Breast epithelium (tissue), 3 donors: ENCODE results near the gene C4orf36.
"Not testable (repeated sequence)": the region's sequence is repeated elsewhere in the genome, so short reads cannot be mapped to it uniquely, and the experiment has no call there.

Experiments
- CTCF ChIP-seq, 3 donors: fragments of 450-650 bp; IDR thresholded peaks; one replicate each; pipeline ENCODE4 v1.5.1; 2016 to 2017; ENCODE audit warnings: antibody characterized with exemption in 3 of 3, mild to moderate bottlenecking in 3 of 3, moderate library complexity in 3 of 3
- POLR2A ChIP-seq: fragments of 450-650 bp; IDR thresholded peaks from one replicate; pipeline ENCODE4 v1.6.1; 2016; ENCODE audit warnings: antibody characterized with exemption, mild to moderate bottlenecking, moderate library complexity
- POLR2AphosphoS5 ChIP-seq, 3 donors: sonication (generic); formaldehyde crosslinking; IDR thresholded peaks; one replicate each; pipeline ENCODE4 v1.6.1; 2017; ENCODE audit warnings: antibody characterized with exemption in 3 of 3

- TF ChIP-seq CTCF (IDR thresholded peaks at IDR 0.05); POLR2A; POLR2AphosphoS5 (IDR thresholded peaks at IDR 0.05): not testable (repeated sequence)
Measured at GRCh38 chr4:86875436-86875835, 16.8 kb downstream of the C4orf36 start.
